HepG2 (cell line): Measurements from ENCODE around the gene SLC22A14. TPM values are rescaled to one million over a fixed set of nuclear protein-coding genes. Genes with fewer than 3 reads are reported as not detected.

ENCODE experiments used
- CCAR2 ChIP-seq: fragments of 200-400 bp; formaldehyde crosslinking; optimal IDR thresholded peaks from 2 replicates; pipeline ENCODE3; 2018; ENCODE audit warnings: low read depth, mild to moderate bottlenecking, low read length, moderate library complexity
- CREB3 ChIP-seq: sonication (generic); formaldehyde crosslinking; IDR thresholded peaks from 2 replicates; pipeline ENCODE4 v1.5.0; 2020; ENCODE audit warnings: missing genetic modification reagents
- FOXP1 ChIP-seq, 2 experiments: fragments of 450-650 bp in 1 of 2; IDR thresholded peaks; 2 replicates each; pipeline ENCODE4 v1.6.1; 2017 to 2018; ENCODE audit warnings: antibody characterized with exemption in 1 of 2
- GFI1 ChIP-seq: sonication (generic); formaldehyde crosslinking; IDR thresholded peaks from 2 replicates; pipeline ENCODE4 v1.5.0; 2020; ENCODE audit warnings: missing genetic modification reagents, mild to moderate bottlenecking, borderline replicate concordance
- HDAC2 ChIP-seq: sonication (generic); formaldehyde crosslinking; IDR thresholded peaks from 2 replicates; pipeline ENCODE4 v1.4.0; 2020; ENCODE audit warnings: missing genetic modification reagents
- JDP2 ChIP-seq: sonication (generic); formaldehyde crosslinking; IDR thresholded peaks from 2 replicates; pipeline ENCODE4 v1.8.1; 2022; ENCODE audit warnings: missing genetic modification reagents, borderline replicate concordance
- JUNB ChIP-seq: sonication (generic); formaldehyde crosslinking; IDR thresholded peaks from 2 replicates; pipeline ENCODE4 v1.8.0; 2022; ENCODE audit warnings: missing genetic modification reagents, mild to moderate bottlenecking, borderline replicate concordance
- KLF13 ChIP-seq: sonication (generic); formaldehyde crosslinking; IDR thresholded peaks from 2 replicates; pipeline ENCODE4 v1.4.0; 2020; ENCODE audit warnings: mild to moderate bottlenecking, missing genetic modification reagents
- KLF9 ChIP-seq: IDR thresholded peaks from 2 replicates; pipeline ENCODE4 v1.6.1; 2016; ENCODE audit warnings: low read depth
- MYNN ChIP-seq: sonication (generic); formaldehyde crosslinking; IDR thresholded peaks from 2 replicates; pipeline ENCODE4 v1.4.0; 2020; ENCODE audit warnings: mild to moderate bottlenecking, low read depth, missing genetic modification reagents
- NCOR1 ChIP-seq: fragments of 200-600 bp; sonication (generic); IDR thresholded peaks from 2 replicates; pipeline ENCODE4 v1.7.0; 2017; ENCODE audit warnings: antibody characterized with exemption, low read length, borderline replicate concordance
- POGZ ChIP-seq: sonication (generic); formaldehyde crosslinking; IDR thresholded peaks from 2 replicates; pipeline ENCODE4 v1.4.0; 2020; ENCODE audit warnings: mild to moderate bottlenecking, missing genetic modification reagents
- PTBP1 ChIP-seq: fragments of 200-400 bp; formaldehyde crosslinking; IDR thresholded peaks from 2 replicates; pipeline ENCODE4 v1.6.1; 2018; ENCODE audit warnings: low read length, low read depth; ENCODE audit not compliant: poor library complexity, severe bottlenecking
- RARA ChIP-seq: IDR thresholded peaks from 2 replicates; pipeline ENCODE4 v1.6.1; 2016; ENCODE audit warnings: missing genetic modification reagents, missing compliant biosample characterization
- SCMH1 ChIP-seq: sonication (generic); formaldehyde crosslinking; IDR thresholded peaks from 2 replicates; pipeline ENCODE4 v1.9.0; 2021; ENCODE audit warnings: missing genetic modification reagents, mild to moderate bottlenecking, borderline replicate concordance
- SMARCC2 ChIP-seq: fragments of 450-650 bp; IDR thresholded peaks from 2 replicates; pipeline ENCODE4 v1.6.1; 2017; ENCODE audit warnings: antibody characterized with exemption, mild to moderate bottlenecking
- SPEN ChIP-seq: sonication (generic); formaldehyde crosslinking; IDR thresholded peaks from 2 replicates; pipeline ENCODE4 v1.5.1; 2020; ENCODE audit warnings: low read depth, mild to moderate bottlenecking, missing genetic modification reagents
- TAF1 ChIP-seq: sonication (generic); formaldehyde crosslinking; IDR thresholded peaks from 2 replicates; pipeline ENCODE4 v1.4.0; 2020; ENCODE audit warnings: missing genetic modification reagents
- TCF12 ChIP-seq, 2 experiments: fragments of 450-650 bp in 1 of 2; sonication (generic) in 1 of 2; formaldehyde crosslinking in 1 of 2; IDR thresholded peaks; 2 replicates each; pipeline versions ENCODE4 v1.6.1 to v1.8.0; 2017 to 2022; ENCODE audit warnings: antibody characterized with exemption in 1 of 2, mild to moderate bottlenecking in 1 of 2, missing genetic modification reagents in 1 of 2, moderate library complexity in 1 of 2
- ZBTB1 ChIP-seq: sonication (generic); formaldehyde crosslinking; IDR thresholded peaks from 2 replicates; pipeline ENCODE4 v1.4.0; 2020; ENCODE audit warnings: missing genetic modification reagents, borderline replicate concordance
- ZBTB7B ChIP-seq: sonication (generic); formaldehyde crosslinking; IDR thresholded peaks from 2 replicates; pipeline ENCODE4 v1.4.0; 2020; ENCODE audit warnings: missing genetic modification reagents
- ZIK1 ChIP-seq: sonication (generic); formaldehyde crosslinking; IDR thresholded peaks from 2 replicates; pipeline ENCODE4 v1.5.0; 2020; ENCODE audit warnings: mild to moderate bottlenecking, low read depth, missing genetic modification reagents, borderline replicate concordance
- ZMYM3 ChIP-seq: sonication (generic); formaldehyde crosslinking; IDR thresholded peaks from 2 replicates; pipeline ENCODE4 v1.5.1; 2020; ENCODE audit warnings: mild to moderate bottlenecking, missing genetic modification reagents
- ZNF253 ChIP-seq: sonication (generic); formaldehyde crosslinking; IDR thresholded peaks from 2 replicates; pipeline ENCODE4 v1.8.0; 2022; ENCODE audit warnings: mild to moderate bottlenecking, missing genetic modification reagents, borderline replicate concordance
- ZNF264 ChIP-seq: sonication (generic); formaldehyde crosslinking; IDR thresholded peaks from 2 replicates; pipeline ENCODE4 v1.4.0; 2020; ENCODE audit warnings: missing genetic modification reagents
- ZNF451 ChIP-seq: sonication (generic); formaldehyde crosslinking; IDR thresholded peaks from 2 replicates; pipeline ENCODE4 v1.5.0; 2020; ENCODE audit warnings: mild to moderate bottlenecking, missing genetic modification reagents
- ZNF530 ChIP-seq: sonication (generic); formaldehyde crosslinking; IDR thresholded peaks from 2 replicates; pipeline ENCODE4 v1.5.0; 2020; ENCODE audit warnings: low read depth, mild to moderate bottlenecking, missing genetic modification reagents
- ZNF543 ChIP-seq: sonication (generic); formaldehyde crosslinking; IDR thresholded peaks from 2 replicates; pipeline ENCODE4 v1.4.0; 2020; ENCODE audit warnings: mild to moderate bottlenecking, missing genetic modification reagents
- ZNF710 ChIP-seq: sonication (generic); formaldehyde crosslinking; IDR thresholded peaks from 2 replicates; pipeline ENCODE4 v1.5.0; 2020; ENCODE audit warnings: mild to moderate bottlenecking, missing genetic modification reagents, borderline replicate concordance
- ZSCAN9 ChIP-seq: IDR thresholded peaks from 2 replicates; pipeline ENCODE4 v1.6.1; 2016; ENCODE audit warnings: borderline replicate concordance
- polyA plus RNA-seq, 8 experiments: library from polyadenylated mRNA; depleted of rRNA in 3 of 8; stranded (reverse) in 7 of 8; unstranded in 1 of 8; fragments of >200 nt; fragmentation: Illumina TruSeq in 4 of 8; extraction: Trizol in 4 of 8; gene quantifications; 2 replicates each; pipeline versions ENCODE4 v1.2.1 to v1.2.3, GENCODE V29; 2011 to 2016; ENCODE audit warnings: low read depth in 4 of 8, missing spikeins in 1 of 8, mixed read lengths in 1 of 8; ENCODE audit not compliant: insufficient read depth in 1 of 8
- total RNA-seq, 5 experiments: library from RNA; depleted of rRNA; stranded (reverse); fragments of >200 nt; fragmentation: Illumina TruSeq; extraction: Trizol; gene quantifications; 2 replicates each; pipeline ENCODE4 v1.2.3, GENCODE V29; 2016; ENCODE audit warnings: low read depth in 1 of 5

The SLC22A14 gene
- total and polyA plus RNA-seq, 2 of the 13 experiments (the other 11 are each of a cell fraction or from before 2014, with no cell fraction given): 0.03 TPM; not detected in 1

DNA sequence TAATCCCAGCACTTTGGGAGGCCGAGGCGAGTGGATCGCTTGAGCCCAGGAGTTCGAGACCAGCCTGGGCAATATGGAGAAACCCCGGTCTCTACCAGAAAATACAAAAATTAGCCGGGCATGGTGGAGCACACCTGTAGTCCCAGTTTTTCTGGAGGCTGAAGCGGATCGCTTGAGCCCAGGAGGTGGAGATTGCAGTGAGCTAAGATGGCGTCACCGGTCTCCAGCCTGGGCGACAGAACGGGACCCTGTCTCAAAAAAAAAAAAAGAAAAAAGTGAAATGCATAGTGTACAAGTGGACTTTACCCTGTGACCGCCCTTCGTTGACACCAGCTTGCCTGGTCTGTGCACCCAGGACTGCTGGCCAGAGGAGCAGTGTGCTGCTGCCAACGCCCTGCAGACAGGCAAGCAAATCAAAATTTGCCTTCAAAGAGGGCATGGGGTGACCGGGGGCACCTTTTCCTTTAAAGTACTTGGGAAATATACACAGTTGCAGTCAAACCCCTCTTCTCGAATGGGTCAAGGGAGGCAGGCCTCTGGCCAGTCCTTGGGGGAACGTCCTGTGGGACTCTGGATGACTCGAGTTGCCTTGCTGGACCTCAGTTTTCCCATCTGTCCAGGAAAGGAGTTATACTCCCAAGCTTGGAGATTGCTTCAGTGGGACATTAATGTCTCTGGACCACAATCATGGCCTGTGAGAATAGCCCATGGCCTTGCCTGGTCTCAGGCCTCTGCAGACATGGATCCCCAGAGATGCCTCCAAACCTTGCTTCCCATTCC, 65.5 kb downstream of the SLC22A14 start (continued):
- TF ChIP-seq ZBTB7B (CRISPR knock-in tag) (no peak), ZMYM3 (CRISPR knock-in tag) (no peak), ZNF451 (CRISPR knock-in tag) (no peak), ZNF264 (0 out of 2 replicates have a peak, but pooled peaks have one; percentile 25), ZNF253 (CRISPR knock-in tag) (no peak), PTBP1 (no peak), FOXP1 (IDR thresholded peaks at IDR 0.05) (0 out of 2 replicates have a peak, but pooled peaks have one; percentile 12), FOXP1 (CRISPR knock-in tag; IDR thresholded peaks at IDR 0.05) (peak; percentile 28; the same call in 1 of the 2 replicates), MYNN (no peak), JUNB (CRISPR knock-in tag) (no peak), ZSCAN9 (0 out of 2 replicates have a peak, but pooled peaks have one; percentile 19), SMARCC2 (no peak), GFI1 (CRISPR knock-in tag) (no peak), ZIK1 (CRISPR knock-in tag) (no peak), POGZ (peak; percentile 45), TCF12 (IDR thresholded peaks at IDR 0.05) (no peak), TCF12 (CRISPR knock-in tag; IDR thresholded peaks at IDR 0.05) (no peak), ZBTB1 (CRISPR knock-in tag) (no peak), JDP2 (no peak), RARA (CRISPR knock-in tag) (peak; percentile 54; the same call in 1 of the 2 replicates), ZNF543 (CRISPR knock-in tag) (no peak), CCAR2 (no peak), SCMH1 (CRISPR knock-in tag) (no peak), KLF13 (no peak), CREB3 (CRISPR knock-in tag) (no peak), NCOR1 (peak; percentile 57; the same call in 1 of the 2 replicates), KLF9 (CRISPR knock-in tag) (no peak), ZNF710 (CRISPR knock-in tag) (no peak), HDAC2 (CRISPR knock-in tag) (0 out of 2 replicates have a peak, but pooled peaks have one; percentile 45), ZNF530 (CRISPR knock-in tag) (no peak), TAF1 (CRISPR knock-in tag) (no peak; the same call in 1 of the 2 replicates), SPEN (CRISPR knock-in tag) (no peak)
